Activated CD4-positive, alpha-beta T cell treated with anti-CD3 and anti-CD28 coated beads, Interleukin-2, amount 50 U/mL, for 24 hours (primary cell): ENCODE results near the gene CXCL12.

Experiments used
- DNase-seq, 2 donors: peaks; one replicate each; pipeline ENCODE4 v3.0.0-alpha.2; 2020; ENCODE audit warnings: low read depth in 1 of 2, low spot score in 1 of 2

Gene CXCL12

DNA sequence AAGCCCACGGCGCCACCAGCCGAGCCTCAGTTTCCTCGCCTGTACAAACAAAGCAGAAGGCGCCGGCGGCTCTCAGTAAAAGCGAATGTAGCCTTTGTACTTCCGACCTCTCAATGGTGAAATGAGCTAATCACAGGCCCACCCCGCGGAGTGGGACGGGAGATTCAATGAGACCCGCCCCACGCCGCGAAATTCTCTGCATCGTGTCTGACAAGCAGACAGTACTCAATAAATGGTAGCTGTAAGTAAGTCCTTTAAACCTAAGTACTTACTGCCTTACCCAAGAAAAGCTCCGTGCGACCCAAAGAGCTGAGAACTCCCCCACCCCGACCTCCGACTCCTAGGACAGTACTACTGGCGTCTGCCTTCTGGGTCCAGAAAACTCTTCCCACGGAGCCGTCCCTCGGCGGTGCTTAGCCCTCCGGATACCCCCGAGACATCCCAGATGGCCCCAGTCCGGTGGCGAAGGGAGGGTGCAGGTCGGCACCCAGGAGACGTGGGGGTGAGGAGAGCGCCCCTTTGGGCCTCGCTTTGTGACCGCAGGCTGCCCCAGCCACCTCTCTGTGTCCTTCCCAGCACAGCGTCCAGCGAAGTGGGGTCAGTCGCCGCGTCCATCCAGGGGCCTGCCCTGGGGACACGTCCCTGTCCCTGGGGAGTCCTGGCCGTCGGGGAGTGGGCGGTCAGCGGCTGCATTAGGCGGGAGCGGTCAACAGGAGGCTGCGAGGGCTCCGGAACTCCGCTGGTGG, 972 bp upstream of the CXCL12 start:
- DNase-seq, result no peak

DNA sequence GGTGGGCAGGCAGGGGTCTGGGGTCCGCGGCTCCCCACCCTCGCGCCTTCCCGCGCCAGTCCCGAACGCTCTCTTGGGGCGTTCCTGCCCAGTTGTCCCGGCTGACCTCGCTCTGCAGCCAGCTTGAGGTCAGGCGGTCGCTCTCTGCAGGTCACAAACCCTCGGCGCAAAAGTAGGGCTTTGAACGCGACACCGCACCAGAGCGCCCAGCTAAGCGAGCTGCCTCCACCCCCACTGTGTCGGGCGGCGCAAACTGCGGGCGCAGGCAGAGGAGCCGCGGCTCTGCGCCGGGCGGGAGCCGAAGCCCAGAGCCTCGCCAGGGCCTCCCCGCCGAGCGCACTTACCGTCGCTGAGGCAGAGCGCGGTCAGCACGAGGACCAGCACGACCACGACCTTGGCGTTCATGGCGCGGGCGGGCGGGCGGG, 284 bp downstream of the CXCL12 start:
- DNase-seq, result no peak

DNA sequence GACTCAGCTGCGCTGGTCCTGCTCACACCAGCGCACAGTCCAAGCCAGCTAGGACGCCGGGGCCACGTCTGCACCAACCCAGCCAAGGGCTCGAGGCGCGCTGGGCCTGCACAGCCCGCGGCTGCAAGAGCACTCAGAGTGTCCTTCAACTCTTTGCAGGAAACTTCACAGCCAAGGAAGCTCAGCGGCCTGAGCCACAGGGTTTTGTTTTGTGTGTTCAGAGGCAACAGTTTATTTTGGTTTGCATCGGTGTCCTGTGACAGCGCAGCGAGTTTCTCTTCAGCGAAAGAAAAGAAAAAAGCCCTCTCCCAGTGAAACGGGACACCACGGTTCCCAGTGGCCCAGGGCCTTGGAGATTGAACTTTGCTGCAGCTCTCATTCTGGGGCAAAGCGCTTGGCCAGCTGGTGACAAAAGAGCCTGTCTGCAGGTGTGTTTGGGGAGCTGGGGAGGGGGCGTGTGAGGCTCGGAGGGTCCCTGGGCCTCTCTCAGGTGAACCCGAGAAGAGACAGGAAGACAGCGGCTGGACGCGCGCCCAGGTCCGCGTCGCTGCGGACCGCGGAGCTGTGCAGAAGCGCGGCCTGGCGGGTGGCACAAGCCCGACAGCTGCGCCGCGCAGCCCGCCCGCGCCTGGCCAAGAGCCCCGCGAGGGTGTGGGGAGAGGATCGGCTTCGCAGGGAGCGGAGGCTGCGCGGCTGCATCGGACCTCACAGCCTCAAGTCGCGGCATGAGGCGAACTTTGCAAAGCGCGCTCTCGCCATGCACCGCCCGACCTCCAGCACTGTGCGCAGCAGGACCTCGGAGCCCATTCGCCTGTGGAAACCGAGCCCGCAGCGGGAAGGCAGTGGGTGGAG, 922 bp downstream of the CXCL12 start:
- no peak for DNase-seq

DNA sequence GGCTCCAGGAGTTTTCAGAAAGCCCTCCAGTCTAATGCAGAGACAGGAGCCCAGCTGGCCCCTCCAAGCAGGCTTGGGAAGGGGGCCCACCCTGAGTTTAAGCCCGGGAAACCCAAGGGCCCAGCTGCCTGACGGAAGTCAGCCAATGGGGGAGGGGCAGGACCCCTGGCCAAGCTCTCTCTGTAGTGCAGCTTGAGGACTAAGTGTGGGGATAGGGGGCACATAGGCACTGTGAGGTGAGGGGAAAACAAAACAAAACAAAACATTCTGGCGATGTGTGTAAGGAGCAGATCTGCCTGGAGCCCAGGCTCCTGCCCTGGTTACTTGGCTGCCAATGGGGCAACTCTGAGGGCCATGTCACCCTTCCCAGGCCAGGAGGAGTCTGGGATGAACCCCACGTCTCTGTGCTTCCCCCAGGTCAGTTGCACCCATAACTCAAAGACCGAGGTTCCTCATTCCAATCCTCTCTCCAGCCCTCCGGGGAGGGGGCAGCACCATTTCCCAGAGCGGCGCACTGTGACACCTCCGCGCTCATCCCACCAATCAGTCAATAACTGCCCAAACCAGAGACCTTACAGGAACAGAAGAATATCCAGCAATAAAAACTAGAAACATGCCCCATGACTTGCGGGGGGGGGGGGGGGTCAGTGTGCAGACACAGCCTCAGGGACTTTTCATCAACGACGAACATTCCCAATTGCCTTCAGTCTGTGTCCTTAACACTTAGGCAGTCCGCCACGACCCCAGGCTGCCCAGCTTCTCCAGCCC, 1.7 kb downstream of the CXCL12 start:
- DNase-seq, result no peak

DNA sequence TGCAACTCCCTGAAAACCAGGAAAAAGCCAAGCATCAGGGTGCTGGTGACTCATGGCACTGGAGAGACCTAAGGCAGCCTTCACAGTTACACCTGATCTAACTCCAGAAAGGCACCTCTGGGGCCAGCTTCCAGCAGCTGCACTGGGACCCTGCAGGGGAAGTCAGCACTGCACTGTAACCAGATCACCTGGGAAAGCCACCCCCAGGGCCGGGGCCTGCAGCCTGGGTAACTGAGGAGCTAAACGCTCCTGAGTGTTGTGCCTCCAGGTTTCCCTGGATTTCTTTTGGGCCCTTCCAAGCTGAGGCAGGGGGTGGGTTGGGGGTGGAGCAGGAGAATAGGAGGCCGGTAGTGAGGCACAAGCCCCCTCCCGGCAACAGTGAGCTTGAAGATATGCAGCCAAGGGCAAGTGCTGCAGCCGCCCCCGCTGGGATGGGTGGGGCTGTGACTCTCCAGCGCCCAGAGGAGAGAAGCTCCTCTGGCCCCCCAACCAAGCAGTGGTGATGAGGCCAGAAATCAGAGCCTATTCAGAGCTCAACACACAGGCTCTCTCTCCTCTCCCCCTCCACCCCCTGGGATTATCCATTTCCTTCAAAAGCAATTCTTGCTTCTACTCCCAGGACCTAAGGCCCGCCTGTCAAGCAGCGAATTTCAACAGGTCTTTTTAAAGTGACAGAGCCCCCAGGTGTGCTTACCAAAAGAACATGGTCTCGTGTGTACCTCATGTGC, 2.6 kb downstream of the CXCL12 start:
- no peak for DNase-seq

DNA sequence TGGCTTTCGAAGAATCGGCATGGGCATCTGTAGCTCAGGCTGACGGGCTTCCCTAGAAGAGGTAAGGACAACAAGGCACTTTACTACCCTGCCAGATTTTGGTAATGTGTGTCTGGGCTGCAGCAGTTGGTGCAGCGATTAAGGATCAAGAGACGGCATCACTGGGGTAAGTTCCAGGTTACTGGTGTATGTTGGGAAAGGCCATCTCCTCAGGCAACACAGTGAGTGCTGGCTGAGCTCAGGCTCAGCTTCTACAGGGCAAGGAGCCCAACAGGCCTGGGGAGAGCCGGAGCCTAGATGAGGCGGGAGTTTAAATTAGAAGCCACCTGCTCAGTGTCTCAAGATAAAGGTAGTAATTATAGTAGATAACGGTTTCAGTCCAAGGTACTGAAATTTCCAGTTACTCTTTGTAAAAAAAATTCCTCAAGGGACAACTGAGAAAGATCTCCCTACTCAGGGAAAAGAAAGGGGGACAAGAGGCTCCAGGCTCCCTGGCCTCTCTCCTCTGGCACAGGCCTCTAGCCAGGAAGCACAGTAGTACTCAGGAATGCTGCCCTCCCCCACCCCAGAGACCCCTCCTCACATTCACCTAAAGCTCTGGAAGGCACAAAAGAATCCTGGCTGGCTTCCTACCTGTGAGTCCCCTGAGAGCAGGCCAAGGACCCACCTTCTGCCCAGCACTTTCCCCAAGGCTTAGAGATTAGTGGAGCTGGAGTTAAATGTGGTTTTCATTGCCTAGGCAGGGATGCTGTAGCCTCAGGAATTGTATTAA, 3.9 kb downstream of the CXCL12 start:
- no peak for DNase-seq

DNA sequence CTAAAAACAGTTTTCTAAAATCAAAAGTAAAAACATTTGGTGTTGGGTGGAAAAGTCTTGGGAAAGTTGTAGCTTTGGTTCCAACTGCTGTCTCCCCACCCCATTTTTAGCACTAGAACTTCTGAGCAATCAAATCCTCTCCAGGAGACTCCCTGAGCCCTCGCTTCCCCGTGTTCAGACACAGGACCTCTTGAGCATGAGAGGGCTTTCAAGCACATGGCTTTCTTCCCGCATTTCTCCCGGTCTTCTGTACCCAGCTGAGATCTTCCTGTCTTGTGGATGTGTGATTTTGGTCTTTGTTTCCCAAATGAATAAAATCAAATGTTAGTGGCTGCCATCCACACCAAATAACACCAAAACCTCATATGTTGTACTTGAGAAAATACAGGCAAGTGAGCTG, 5.0 kb downstream of the CXCL12 start:
- no peak for DNase-seq

DNA sequence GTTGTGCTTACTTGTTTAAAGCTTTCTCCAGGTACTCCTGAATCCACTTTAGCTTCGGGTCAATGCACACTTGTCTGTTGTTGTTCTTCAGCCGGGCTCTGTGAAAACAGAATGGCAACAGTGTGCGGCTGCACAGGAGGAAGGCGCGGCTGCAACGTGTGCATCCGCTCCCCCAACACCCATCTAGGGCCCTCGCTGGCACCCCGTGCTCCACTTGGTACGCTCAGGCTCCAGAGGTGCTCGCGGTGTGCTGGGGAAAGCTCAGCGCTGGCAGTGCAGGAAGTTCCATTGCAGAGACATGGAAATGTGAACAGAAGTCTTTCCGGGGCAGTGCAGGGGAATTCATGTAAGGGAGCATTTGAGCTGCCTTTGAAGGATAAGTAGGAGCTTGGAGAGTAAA, 6.3 kb downstream of the CXCL12 start:
- DNase-seq, result no peak

DNA sequence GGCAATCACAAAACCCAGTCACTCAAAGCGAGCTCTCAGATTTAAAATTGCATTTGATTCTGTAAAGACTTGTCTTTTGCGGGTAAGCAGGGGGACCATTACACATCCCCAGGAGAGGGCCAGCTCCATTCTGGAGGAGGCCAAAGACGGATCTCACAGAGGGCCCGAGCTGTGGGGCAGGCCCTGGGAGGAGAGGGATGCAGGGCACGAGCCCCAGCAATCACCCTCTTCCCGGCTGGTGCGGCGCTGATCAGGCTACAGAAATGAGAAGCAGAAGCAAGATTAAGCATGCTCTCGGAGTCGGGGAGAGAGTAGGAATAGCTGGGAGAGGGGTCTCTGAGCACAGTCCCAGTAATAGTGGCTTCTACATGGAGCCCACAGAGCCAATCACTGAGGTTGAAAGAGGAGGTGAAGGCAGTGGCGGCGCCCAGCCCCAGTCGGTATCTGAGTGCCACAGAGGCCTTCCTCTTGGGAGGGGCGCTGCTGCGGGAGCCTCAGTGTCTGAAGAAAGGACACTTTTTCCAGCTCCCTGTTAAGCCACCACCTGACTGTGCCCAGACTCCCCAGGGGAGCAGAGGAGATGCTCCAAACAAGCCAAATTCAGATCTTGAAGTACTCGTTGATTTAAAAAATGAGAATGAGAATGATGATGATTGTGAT, 7.1 kb downstream of the CXCL12 start:
- no peak for DNase-seq

DNA sequence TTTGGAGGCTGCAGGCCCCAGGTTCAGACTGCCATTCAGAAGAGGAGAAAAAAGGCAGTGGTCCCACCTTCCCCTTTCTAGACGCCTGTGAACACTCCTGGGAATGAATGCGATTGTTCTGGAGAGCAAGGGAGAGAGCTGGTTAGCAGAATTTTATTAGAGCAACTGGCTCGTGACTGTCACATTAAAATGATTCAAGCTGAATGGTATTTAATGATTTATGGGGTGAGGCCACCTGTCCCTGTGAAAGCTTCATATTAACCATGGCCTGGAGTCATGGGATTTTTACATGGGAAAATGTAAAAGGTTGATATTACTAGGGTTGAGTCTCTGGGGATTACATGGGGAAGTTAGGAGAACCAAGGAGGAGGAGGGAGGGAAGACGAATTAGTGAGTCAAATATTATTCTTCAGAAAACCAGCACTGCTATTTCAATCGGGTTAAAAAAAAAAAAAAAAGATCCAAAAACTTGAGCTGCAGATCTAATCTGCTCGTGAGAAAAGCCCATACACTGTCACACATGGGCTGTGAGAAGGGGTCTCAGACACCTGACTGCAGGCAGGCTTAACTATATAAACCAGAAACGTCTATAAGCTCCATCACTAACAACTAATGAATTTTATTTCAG, 8.3 kb downstream of the CXCL12 start:
- no peak for DNase-seq

DNA sequence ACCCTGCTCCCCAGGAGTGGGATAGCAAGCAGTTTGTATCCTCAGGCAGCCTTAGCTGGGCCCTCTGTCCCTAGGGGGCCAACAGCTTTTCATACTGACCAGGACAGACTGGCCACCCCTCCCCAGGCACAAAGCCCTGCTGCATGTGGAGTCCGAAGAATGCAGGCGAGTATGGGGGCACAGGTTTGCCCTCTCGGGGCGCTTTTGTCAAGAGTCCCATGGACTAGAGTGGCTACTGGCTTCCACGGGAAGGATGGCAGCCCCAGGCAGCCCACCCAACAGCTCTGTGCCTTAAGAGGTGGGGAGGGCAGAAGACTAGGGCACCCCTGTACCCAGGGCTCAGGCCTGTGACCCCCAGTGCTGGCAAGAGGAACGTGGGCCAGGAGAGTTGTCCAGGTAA, 10.7 kb downstream of the CXCL12 start:
- DNase-seq, result no peak

DNA sequence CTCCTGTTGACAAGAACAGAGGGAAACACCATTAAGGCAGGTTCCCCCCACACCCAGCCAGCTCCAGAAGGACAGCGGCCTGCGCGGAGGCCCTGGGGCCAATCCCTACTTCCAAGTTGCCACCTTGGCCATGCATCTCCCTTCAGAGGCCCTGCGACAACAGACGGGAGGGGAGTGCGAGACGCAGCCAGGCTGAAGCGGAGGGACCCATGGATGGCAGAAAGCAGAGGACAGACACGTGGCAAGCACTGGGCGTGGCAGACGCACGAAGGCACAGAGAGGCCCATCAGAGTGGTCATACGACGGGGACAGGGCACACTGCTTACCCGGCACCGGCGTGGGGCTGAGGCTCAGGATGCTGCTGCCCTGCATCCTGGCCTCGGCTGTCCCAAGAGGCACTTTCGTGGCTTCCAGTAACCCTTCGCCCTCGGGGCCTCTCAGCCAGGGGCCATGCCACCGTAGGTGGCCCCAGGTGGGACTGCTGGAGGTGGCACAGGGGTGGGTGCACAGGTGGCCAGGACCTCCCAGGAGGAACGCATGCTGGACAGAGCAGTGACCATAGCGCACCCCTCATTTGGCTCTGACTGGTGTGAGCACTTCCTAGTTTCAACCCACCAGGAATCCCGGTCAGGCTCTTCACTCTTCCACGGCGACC, 11.4 kb downstream of the CXCL12 start:
- no peak for DNase-seq

DNA sequence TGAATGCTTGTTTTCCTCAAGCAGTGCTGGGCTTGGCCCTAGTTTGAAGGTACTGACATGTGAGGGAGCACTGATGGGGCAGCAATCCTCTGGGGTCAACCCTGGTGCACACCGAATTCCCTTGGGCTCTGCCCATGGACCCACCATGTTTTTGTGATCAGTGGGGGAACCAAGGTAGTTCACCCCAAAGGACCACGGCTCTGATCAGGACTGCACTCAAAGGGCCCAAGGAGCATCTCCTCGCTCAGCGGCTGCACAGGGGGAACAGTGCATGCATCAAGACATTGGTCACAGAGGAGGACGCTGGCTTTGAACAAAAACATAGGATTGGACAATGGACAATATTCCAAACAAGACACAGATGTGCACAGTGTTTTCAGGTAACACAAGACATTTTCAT, 12.7 kb downstream of the CXCL12 start:
- DNase-seq, result no peak

DNA sequence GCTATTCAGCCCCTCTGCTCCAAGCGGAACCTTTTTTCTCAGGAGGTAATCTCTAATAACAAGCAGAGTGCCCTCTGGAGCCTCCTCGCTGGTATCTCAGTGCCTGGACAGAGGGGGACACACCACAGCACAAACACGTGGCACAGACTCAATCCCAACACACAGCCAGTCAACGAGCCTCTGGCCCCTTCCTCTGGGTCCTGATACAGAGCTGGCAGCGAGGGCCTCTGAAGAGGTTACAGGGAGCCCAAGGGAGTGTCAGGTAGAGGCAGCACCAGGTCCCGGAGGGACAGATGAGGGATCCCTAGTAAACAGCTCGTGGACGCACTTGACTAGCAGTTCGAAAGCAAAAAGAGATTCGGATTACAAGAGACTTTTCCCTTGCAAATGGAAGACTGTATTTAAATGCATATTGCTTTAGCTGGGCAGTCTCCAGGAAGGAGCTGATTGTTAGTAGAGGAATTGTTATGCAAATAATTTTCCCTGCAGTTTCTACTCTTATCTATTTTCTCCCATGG, 14.1 kb downstream of the CXCL12 start:
- no peak for DNase-seq

DNA sequence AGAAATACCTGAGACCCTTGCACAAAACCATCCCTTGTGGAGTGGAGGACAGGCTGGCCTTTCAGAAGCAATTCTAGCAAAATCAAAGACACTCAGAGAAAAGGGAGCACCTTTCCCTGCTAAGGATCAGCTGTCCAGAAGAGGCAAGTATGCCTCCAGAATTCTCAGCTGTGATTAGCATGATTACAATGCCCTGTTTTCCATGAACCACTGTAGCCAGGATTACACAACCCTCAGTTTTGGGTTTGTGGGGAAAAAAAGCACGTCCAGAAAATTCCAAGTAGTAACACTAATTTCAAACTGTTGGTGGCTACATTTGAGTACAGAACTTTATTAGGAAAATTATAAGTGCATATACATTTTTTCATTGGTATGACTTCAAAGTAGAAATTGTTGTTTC, 15.0 kb downstream of the CXCL12 start:
- DNase-seq, result no peak

DNA sequence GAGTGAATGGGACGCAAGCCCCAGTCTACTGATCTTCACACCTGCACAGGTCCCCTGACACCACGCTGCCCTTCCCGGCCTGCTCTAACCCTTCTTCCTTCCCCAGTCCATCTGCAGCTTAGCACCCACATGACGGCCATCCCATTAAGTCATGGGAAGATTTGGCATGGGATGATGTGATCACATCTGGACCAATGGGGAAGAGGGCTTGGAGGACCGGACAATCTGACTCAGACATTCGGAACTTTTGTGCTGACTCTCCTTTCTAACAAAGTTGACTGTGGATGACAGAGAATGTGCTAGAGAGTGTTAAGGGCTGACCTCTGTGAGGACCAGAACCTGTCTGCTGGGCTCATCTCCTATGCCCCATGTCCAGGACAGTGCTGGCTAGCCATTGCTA, 15.6 kb downstream of the CXCL12 start:
- no peak for DNase-seq

DNA sequence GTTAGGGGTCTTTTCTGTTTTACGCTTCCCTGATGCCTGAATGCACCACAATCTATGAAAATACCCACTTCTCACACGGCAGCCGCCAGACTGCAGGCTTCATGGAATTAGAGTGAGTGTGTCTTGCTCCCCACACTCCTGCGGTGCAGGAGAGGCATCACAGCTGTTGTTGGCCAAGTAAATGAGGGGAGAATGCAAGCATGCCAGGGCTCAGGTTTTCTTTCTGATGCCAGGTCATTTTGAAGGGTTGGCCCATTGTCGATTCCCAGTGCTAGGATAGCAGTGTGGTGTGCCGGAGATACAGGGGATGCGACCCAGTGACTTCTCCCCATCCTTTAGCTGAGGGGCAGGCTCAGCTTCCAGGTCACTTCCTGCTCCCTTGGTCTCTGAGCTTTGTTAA, 16.3 kb downstream of the CXCL12 start:
- DNase-seq, result no peak

DNA sequence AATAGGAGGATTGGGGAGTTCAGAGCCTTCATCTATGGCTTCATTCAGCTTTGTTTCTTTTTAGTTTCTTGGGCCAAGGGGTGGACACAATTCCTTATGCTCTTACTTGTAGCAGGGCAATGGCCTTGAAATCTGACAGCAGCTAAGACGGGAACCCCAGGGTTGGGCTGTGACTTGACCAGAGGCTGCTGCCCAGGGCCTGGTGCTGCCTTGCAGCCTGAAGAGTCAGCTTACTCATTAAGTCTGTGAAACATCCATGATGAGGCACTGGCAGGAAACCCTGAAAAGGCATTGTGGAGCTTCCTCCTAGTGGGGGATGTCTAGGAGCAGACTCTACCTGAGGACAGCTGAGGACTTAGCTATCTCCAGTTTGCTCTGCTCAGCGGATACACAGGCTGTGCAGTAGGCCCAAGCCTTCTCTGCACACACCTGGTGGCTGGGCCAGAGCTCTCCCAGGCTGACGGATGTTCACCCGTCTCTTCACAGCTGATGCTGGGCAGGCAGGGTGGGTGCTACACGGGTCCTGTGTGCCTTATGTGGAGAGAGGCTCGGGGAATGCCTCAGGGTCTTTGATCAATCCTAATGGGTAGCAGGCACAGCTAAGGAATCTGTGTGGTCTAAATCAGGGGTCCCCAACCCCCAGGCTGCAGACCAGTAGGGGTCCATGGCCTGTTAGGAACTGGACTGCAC, 17.8 kb downstream of the CXCL12 start:
- no peak for DNase-seq
